Psoas muscle (tissue), 8 donors: ENCODE measurements around the gene DMD. TPM values are rescaled to one million over a fixed set of nuclear protein-coding genes. Genes with fewer than 3 reads are reported as not detected.

Source experiments
- ATAC-seq, 4 donors: fragments of 200-7000 bp; cut with Tn5 transposase; one replicate each; pipeline ENCODE4 v1.9.1; 2020; ENCODE audit warnings: moderate library complexity in 3 of 4, mild to moderate bottlenecking in 2 of 4
- DNase-seq, 2 donors: peaks; one replicate each; pipeline ENCODE4 v3.0.0-alpha.2; 2020
- H3K27ac ChIP-seq: fragments of 200-600 bp; one replicate; pipeline ENCODE4 v1.8.0; 2022
- H3K27me3 ChIP-seq, 3 donors: fragments of 200-600 bp in 1 of 3; one replicate each; pipeline versions ENCODE4 v1.6.1 to v1.8.0; 2013 to 2022; ENCODE audit warnings: low read length in 2 of 3, mild to moderate bottlenecking in 2 of 3, moderate library complexity in 1 of 3; ENCODE audit not compliant: insufficient read depth in 3 of 3
- H3K36me3 ChIP-seq, 2 donors: fragments of 200-600 bp in 1 of 2; one replicate each; pipeline versions ENCODE4 v1.6.1 to v1.8.0; 2013 to 2022; ENCODE audit warnings: low read depth in 1 of 2, mild to moderate bottlenecking in 1 of 2, moderate library complexity in 1 of 2; ENCODE audit not compliant: insufficient read depth in 1 of 2
- H3K4me1 ChIP-seq: fragments of 200-600 bp; one replicate; pipeline ENCODE4 v1.8.0; 2022
- H3K4me3 ChIP-seq: fragments of 200-600 bp; one replicate; pipeline ENCODE4 v1.8.0; 2022; ENCODE audit warnings: mild to moderate bottlenecking
- H3K9me3 ChIP-seq: fragments of 200-600 bp; one replicate; pipeline ENCODE4 v1.8.0; 2022
- CTCF ChIP-seq: fragments of 200-600 bp; IDR thresholded peaks from one replicate; pipeline ENCODE4 v1.8.0; 2022; ENCODE audit warnings: antibody characterized with exemption
- WGBS, 3 donors: extraction: QIAGEN DNeasy Blood & Tissue Kit; methylation state at CpG; one replicate each; pipeline versions ENCODE4 v1.1.6 to v1.1.7; 2013; 5-methylcytosine and 5-hydroxymethylcytosine counted together
- intact Hi-C, 2 donors: fragments of 100-400 bp; cut with DNase I; formaldehyde crosslinking; loops; one replicate each; pipeline versions ENCODE4 v1.11.0 to v1.14.2; 2022
- polyA plus RNA-seq, 3 donors: library from polyadenylated mRNA; stranded (reverse); fragments of 200-250 nt; gene quantifications; one replicate each; pipeline ENCODE4 v1.2.3, GENCODE V29; 2013
- total RNA-seq, 4 donors: library from RNA; stranded (reverse); fragmentation: NEBNext Ultra II Directional in 2 of 4; extraction: Animal tissue kit (Norgen Biotek cat#: 25700) in 2 of 4; gene quantifications; one replicate each; pipeline versions ENCODE4 v1.2.1 to v1.2.4, GENCODE V29; 2021 to 2023
- donor health status: healthy with polysubstance abuse.
- donor health status: DM: no; HTN: no; CAD: no; lungs with moderate emphysema.
- donor health status: Bipolar disorder and iron deficiency.
- donor health status: healthy.
- donor health status: DM: yes; HTN: yes; CAD: no.
- donor health status: DM: no; HTN: no; CAD: no.
- donor health status: DM: no; HTN: no; CAD: no.
- donor health status: DM: yes; HTN: yes; CAD: no.

The DMD gene
- total and polyA plus RNA-seq, 7 donors: 6.8 to 170 (median 86.5) TPM

GRCh38 chrX:32576885-32577284, 634.5 kb downstream of the DMD start:
- H3K36me3 ChIP-seq: peaks cover 0 to 8% of the 10 kb centered on the region in 2 donors
- peak in 3 of 4 donors; percentile 42 to 62 (median 55) for ATAC-seq
- no peaks in the 10 kb centered on the region for H3K9me3 ChIP-seq
- no peak for TF ChIP-seq CTCF
- intact Hi-C loops: no loop called here
- no peaks in the 10 kb centered on the region for H3K4me1 ChIP-seq
- no peak overlapping the region for H3K4me3 ChIP-seq
- 68 to 95% (median 79%) methylated on average over 2 of the region's 2 CpGs for WGBS, 3 donors
- no peak for DNase-seq
- H3K27ac ChIP-seq: no peak overlapping the region
- no peaks in the 10 kb centered on the region for H3K27me3 ChIP-seq

- peaks cover 0 to 8% of the 10 kb centered on the region in 2 donors for H3K36me3 ChIP-seq
- no peak overlapping the region for H3K27ac ChIP-seq
- ATAC-seq: peak in 2 of 4 donors; percentile 47 to 50
- H3K9me3 ChIP-seq: no peaks in the 10 kb centered on the region
- DNase-seq: no peak
- 55 to 63% (median 58%) methylated on average over 2 of the region's 2 CpGs for WGBS, 3 donors
- intact Hi-C loops: no loop called here
- H3K4me3 ChIP-seq: no peak overlapping the region
- H3K4me1 ChIP-seq: no peaks in the 10 kb centered on the region
- H3K27me3 ChIP-seq: no peaks in the 10 kb centered on the region
- no peak for TF ChIP-seq CTCF
Measured at GRCh38 chrX:32572644-32573043, 638.7 kb downstream of the DMD start.

GRCh38 chrX:32571579-32571978, 639.8 kb downstream of the DMD start:
- H3K4me1 ChIP-seq: no peaks in the 10 kb centered on the region
- no peak overlapping the region for H3K4me3 ChIP-seq
- H3K27me3 ChIP-seq: no peaks in the 10 kb centered on the region
- H3K27ac ChIP-seq: no peak overlapping the region
- 50 to 63% (median 56%) methylated on average over 2 of the region's 2 CpGs for WGBS, 3 donors
- DNase-seq (no peak), ATAC-seq (no peak)
- H3K9me3 ChIP-seq: no peaks in the 10 kb centered on the region
- TF ChIP-seq CTCF: no peak
- intact Hi-C loops: no loop called here
- peaks cover 0 to 8% of the 10 kb centered on the region in 2 donors for H3K36me3 ChIP-seq

GRCh38 chrX:32562261-32562660, 649.1 kb downstream of the DMD start:
- no peak overlapping the region for H3K4me3 ChIP-seq
- no peaks in the 10 kb centered on the region for H3K9me3 ChIP-seq
- H3K27ac ChIP-seq: no peak overlapping the region
- intact Hi-C loops: no loop called here
- no peak for ATAC-seq
- no peaks in the 10 kb centered on the region for H3K27me3 ChIP-seq
- TF ChIP-seq CTCF: no peak
- no peaks in the 10 kb centered on the region for H3K4me1 ChIP-seq
- 74 to 86% (median 84%) methylated on average over 4 of the region's 4 CpGs for WGBS, 3 donors
- H3K36me3 ChIP-seq: peaks cover 0 to 25% of the 10 kb centered on the region in 2 donors
- no peak for DNase-seq

GRCh38 chrX:32545101-32545500, 666.2 kb downstream of the DMD start:
- Histone ChIP-seq H3K9me3 (no peaks in the 10 kb centered on the region), H3K4me1 (no peaks in the 10 kb centered on the region), H3K27ac (no peak overlapping the region), H3K4me3 (no peak overlapping the region), H3K27me3 (no peaks in the 10 kb centered on the region), H3K36me3 (no peaks in the 10 kb centered on the region)
- peak in 1 of 4 donors; percentile 51 for ATAC-seq
- TF ChIP-seq CTCF: no peak
- intact Hi-C loops: no loop called here
- 53 to 71% (median 53%) methylated on average over 1 of the region's 1 CpG for WGBS, 3 donors
- no peak for DNase-seq
